HEK293 (cell line): ENCODE data around the gene RBMS1.

Experiments used
- CTCF ChIA-PET: fragments of 350-600 bp; formaldehyde crosslinking; extraction: SDS; loops from one replicate; lab custom pipeline; 2021; ENCODE audit warnings: antibody characterized with exemption; lab: Yijun Ruan, JAX
- POLR2A ChIA-PET: fragments of 300-600 bp; formaldehyde crosslinking; extraction: SDS; loops from one replicate; lab custom pipeline; 2020; ENCODE audit warnings: antibody characterized with exemption, inconsistent platforms; lab: Yijun Ruan, JAX
- H3K27ac ChIP-seq: fragments of 200-500 bp; sonication (Bioruptor generic); 2 replicates; pipeline ENCODE4 v1.5.1; 2014; ENCODE audit warnings: low read depth, low read length, control low read depth, inconsistent platforms; ENCODE audit errors: extremely low read depth
- H3K36me3 ChIP-seq, 2 experiments: fragments of 200-500 bp in 1 of 2; sonication (Bioruptor generic) in 1 of 2; 1 replicate in 1 of 2; 2 replicates in 1 of 2; pipeline ENCODE4 v1.5.1; 2014 to 2017; ENCODE audit warnings: inconsistent platforms in 2 of 2, low read length in 2 of 2; ENCODE audit not compliant: control insufficient read depth in 2 of 2, insufficient read depth in 1 of 2
- H3K4me1 ChIP-seq: fragments of 200-500 bp; sonication (Bioruptor generic); 2 replicates; pipeline ENCODE4 v1.5.1; 2014; ENCODE audit warnings: mild to moderate bottlenecking, low read length, inconsistent platforms; ENCODE audit not compliant: control insufficient read depth, insufficient read depth
- H3K4me3 ChIP-seq: 2 replicates; pipeline ENCODE4 v1.5.1; 2011; ENCODE audit warnings: low read depth, mild to moderate bottlenecking, control low read depth, low read length, moderate library complexity
- H3K9me3 ChIP-seq: fragments of 200-500 bp; sonication (Bioruptor generic); 2 replicates; pipeline ENCODE4 v1.5.1; 2014; ENCODE audit warnings: low read depth, low read length, inconsistent platforms; ENCODE audit not compliant: control insufficient read depth, insufficient read depth
- GLIS2 ChIP-seq: fragments of 450-650 bp; formaldehyde crosslinking; IDR thresholded peaks from 2 replicates; pipeline ENCODE4 v1.5.1; 2016; ENCODE audit warnings: missing biosample characterization, missing genetic modification characterization
- HOXD13 ChIP-seq: sonication (generic); formaldehyde crosslinking; IDR thresholded peaks from 2 replicates; pipeline ENCODE4 v1.8.0; 2022; ENCODE audit warnings: missing genetic modification reagents, borderline replicate concordance
- KLF10 ChIP-seq: fragments of 450-650 bp; IDR thresholded peaks from 2 replicates; pipeline ENCODE4 v1.5.1; 2018; ENCODE audit warnings: missing biosample characterization, mild to moderate bottlenecking, missing genetic modification characterization
- MZF1 ChIP-seq: fragments of 450-650 bp; formaldehyde crosslinking; IDR thresholded peaks from 2 replicates; pipeline ENCODE4 v1.5.1; 2017; ENCODE audit warnings: missing biosample characterization, missing genetic modification characterization, borderline replicate concordance
- SCRT2 ChIP-seq: fragments of 450-650 bp; formaldehyde crosslinking; IDR thresholded peaks from 2 replicates; pipeline ENCODE4 v1.5.1; 2016; ENCODE audit warnings: missing biosample characterization, missing genetic modification characterization
- SP3 ChIP-seq: fragments of 450-650 bp; formaldehyde crosslinking; IDR thresholded peaks from 2 replicates; pipeline ENCODE4 v1.5.1; 2016; ENCODE audit warnings: missing biosample characterization, missing genetic modification characterization
- ZBTB20 ChIP-seq: fragments of 450-650 bp; formaldehyde crosslinking; IDR thresholded peaks from 2 replicates; pipeline ENCODE4 v1.5.1; 2016; ENCODE audit warnings: missing biosample characterization, missing genetic modification characterization
- ZBTB8A ChIP-seq: fragments of 450-650 bp; formaldehyde crosslinking; IDR thresholded peaks from 2 replicates; pipeline ENCODE4 v1.5.1; 2016; ENCODE audit warnings: missing biosample characterization, missing genetic modification characterization
- ZFP37 ChIP-seq: fragments of 450-650 bp; formaldehyde crosslinking; IDR thresholded peaks from 2 replicates; pipeline ENCODE4 v1.5.1; 2016; ENCODE audit warnings: missing biosample characterization, missing genetic modification characterization
- ZNF174 ChIP-seq: fragments of 450-650 bp; formaldehyde crosslinking; IDR thresholded peaks from 2 replicates; pipeline ENCODE4 v1.5.0; 2017; ENCODE audit warnings: missing biosample characterization, mild to moderate bottlenecking, missing genetic modification characterization
- ZNF223 ChIP-seq: fragments of 450-650 bp; formaldehyde crosslinking; IDR thresholded peaks from 2 replicates; pipeline ENCODE4 v1.5.1; 2016; ENCODE audit warnings: missing biosample characterization, missing genetic modification characterization
- ZNF24 ChIP-seq: fragments of 450-650 bp; formaldehyde crosslinking; IDR thresholded peaks from 2 replicates; pipeline ENCODE4 v1.5.1; 2016; ENCODE audit warnings: missing biosample characterization, missing genetic modification characterization
- ZNF248 ChIP-seq: fragments of 450-650 bp; formaldehyde crosslinking; IDR thresholded peaks from 2 replicates; pipeline ENCODE4 v1.5.1; 2017; ENCODE audit warnings: missing biosample characterization, missing genetic modification characterization
- ZNF311 ChIP-seq: fragments of 450-650 bp; formaldehyde crosslinking; IDR thresholded peaks from 2 replicates; pipeline ENCODE4 v1.5.1; 2017; ENCODE audit warnings: missing biosample characterization, missing genetic modification characterization, borderline replicate concordance
- ZNF433 ChIP-seq: fragments of 450-650 bp; formaldehyde crosslinking; IDR thresholded peaks from 2 replicates; pipeline ENCODE4 v1.5.1; 2016; ENCODE audit warnings: missing biosample characterization, missing genetic modification characterization, low read depth
- ZNF707 ChIP-seq: fragments of 450-650 bp; formaldehyde crosslinking; IDR thresholded peaks from 2 replicates; pipeline ENCODE4 v1.5.1; 2016; ENCODE audit warnings: missing biosample characterization, missing genetic modification characterization
- ZNF843 ChIP-seq: fragments of 450-650 bp; formaldehyde crosslinking; IDR thresholded peaks from 2 replicates; pipeline ENCODE4 v1.5.1; 2016; ENCODE audit warnings: missing biosample characterization, missing genetic modification characterization
- ZXDB ChIP-seq: fragments of 450-650 bp; formaldehyde crosslinking; IDR thresholded peaks from 2 replicates; pipeline ENCODE4 v1.5.1; 2016; ENCODE audit warnings: missing biosample characterization, missing genetic modification characterization
- TF ChIP-seq, protein P1 (sequence below): fragments of 450-650 bp; formaldehyde crosslinking; conservative IDR thresholded peaks from 2 replicates; pipeline ENCODE4 v1.5.1; 2016; ENCODE audit warnings: low read depth, missing biosample characterization, missing genetic modification characterization
- TF ChIP-seq, protein P2 (sequence below): fragments of 450-650 bp; formaldehyde crosslinking; IDR thresholded peaks from 2 replicates; pipeline ENCODE4 v1.5.1; 2016; ENCODE audit warnings: missing biosample characterization, missing genetic modification characterization
- TF ChIP-seq, protein P3 (sequence below): fragments of 450-650 bp; formaldehyde crosslinking; IDR thresholded peaks from 2 replicates; pipeline ENCODE4 v1.5.1; 2016; ENCODE audit warnings: missing biosample characterization, missing genetic modification characterization
- TF ChIP-seq, protein P4 (sequence below): fragments of 450-650 bp; formaldehyde crosslinking; IDR thresholded peaks from 2 replicates; pipeline ENCODE4 v1.5.1; 2016; ENCODE audit warnings: missing biosample characterization, missing genetic modification characterization
- TF ChIP-seq, protein P5 (sequence below): sonication (generic); formaldehyde crosslinking; IDR thresholded peaks from 2 replicates; pipeline ENCODE4 v1.8.1; 2022; ENCODE audit warnings: mild to moderate bottlenecking, moderate library complexity, missing genetic modification reagents

RBMS1 gene

DNA sequence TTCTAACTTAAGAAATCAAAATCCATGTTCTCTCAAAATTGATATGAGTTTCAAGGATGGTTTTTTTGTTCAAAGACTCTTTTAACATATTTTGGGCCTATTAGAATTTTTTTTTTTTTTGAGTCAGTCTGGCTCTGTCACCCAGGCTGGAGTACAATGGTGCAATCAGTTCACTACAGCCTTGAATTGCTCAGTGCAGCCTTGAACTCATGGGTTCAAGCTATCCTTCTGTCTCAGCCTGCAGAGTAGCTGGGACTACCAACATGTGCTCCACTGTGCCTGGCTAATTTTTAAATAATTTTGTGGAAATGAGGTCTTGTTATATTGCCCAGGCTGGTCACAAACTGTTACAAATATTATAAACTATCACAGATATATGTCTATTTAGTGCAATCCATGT, 40.6 kb upstream of the RBMS1 start:
- no peaks in the 10 kb centered on the region for H3K36me3 ChIP-seq
- H3K9me3 ChIP-seq = no peaks in the 10 kb centered on the region
- TF ChIP-seq ZXDB (tag by site-specific recombination) (no peak), HOXD13 (no peak), ZNF24 (tag by site-specific recombination) (no peak), ZNF707 (no peak), MZF1 (no peak), SCRT2 (tag by site-specific recombination) (no peak), SP3 (tag by site-specific recombination) (no peak), GLIS2 (tag by site-specific recombination) (no peak), KLF10 (tag by site-specific recombination) (no peak), ZBTB20 (tag by site-specific recombination) (no peak)
- TF ChIP-seq, protein P1, sequence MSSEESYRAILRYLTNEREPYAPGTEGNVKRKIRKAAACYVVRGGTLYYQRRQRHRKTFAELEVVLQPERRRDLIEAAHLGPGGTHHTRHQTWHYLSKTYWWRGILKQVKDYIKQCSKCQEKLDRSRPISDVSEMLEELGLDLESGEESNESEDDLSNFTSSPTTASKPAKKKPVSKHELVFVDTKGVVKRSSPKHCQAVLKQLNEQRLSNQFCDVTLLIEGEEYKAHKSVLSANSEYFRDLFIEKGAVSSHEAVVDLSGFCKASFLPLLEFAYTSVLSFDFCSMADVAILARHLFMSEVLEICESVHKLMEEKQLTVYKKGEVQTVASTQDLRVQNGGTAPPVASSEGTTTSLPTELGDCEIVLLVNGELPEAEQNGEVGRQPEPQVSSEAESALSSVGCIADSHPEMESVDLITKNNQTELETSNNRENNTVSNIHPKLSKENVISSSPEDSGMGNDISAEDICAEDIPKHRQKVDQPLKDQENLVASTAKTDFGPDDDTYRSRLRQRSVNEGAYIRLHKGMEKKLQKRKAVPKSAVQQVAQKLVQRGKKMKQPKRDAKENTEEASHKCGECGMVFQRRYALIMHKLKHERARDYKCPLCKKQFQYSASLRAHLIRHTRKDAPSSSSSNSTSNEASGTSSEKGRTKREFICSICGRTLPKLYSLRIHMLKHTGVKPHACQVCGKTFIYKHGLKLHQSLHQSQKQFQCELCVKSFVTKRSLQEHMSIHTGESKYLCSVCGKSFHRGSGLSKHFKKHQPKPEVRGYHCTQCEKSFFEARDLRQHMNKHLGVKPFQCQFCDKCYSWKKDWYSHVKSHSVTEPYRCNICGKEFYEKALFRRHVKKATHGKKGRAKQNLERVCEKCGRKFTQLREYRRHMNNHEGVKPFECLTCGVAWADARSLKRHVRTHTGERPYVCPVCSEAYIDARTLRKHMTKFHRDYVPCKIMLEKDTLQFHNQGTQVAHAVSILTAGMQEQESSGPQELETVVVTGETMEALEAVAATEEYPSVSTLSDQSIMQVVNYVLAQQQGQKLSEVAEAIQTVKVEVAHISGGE = no peak
- TF ChIP-seq, protein P2, sequence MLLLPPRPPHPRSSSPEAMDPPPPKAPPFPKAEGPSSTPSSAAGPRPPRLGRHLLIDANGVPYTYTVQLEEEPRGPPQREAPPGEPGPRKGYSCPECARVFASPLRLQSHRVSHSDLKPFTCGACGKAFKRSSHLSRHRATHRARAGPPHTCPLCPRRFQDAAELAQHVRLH (tag by site-specific recombination) = no peak
- TF ChIP-seq, protein P3, sequence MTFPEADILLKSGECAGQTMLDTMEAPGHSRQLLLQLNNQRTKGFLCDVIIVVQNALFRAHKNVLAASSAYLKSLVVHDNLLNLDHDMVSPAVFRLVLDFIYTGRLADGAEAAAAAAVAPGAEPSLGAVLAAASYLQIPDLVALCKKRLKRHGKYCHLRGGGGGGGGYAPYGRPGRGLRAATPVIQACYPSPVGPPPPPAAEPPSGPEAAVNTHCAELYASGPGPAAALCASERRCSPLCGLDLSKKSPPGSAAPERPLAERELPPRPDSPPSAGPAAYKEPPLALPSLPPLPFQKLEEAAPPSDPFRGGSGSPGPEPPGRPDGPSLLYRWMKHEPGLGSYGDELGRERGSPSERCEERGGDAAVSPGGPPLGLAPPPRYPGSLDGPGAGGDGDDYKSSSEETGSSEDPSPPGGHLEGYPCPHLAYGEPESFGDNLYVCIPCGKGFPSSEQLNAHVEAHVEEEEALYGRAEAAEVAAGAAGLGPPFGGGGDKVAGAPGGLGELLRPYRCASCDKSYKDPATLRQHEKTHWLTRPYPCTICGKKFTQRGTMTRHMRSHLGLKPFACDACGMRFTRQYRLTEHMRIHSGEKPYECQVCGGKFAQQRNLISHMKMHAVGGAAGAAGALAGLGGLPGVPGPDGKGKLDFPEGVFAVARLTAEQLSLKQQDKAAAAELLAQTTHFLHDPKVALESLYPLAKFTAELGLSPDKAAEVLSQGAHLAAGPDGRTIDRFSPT = no peak
- CTCF ChIA-PET = interaction anchor here (0.6 to 1.2 kb wide), 2 partner anchors 166 to 1743 kb away, joined by 3 read pairs; no protein-coding TSS in a partner anchor
- no peak overlapping the region for H3K27ac ChIP-seq
- POLR2A ChIA-PET = no interaction called here
- no peak overlapping the region for H3K4me3 ChIP-seq
- H3K4me1 ChIP-seq = peaks cover 3% of the 10 kb centered on the region; the same call in 1 of the 2 replicates

DNA sequence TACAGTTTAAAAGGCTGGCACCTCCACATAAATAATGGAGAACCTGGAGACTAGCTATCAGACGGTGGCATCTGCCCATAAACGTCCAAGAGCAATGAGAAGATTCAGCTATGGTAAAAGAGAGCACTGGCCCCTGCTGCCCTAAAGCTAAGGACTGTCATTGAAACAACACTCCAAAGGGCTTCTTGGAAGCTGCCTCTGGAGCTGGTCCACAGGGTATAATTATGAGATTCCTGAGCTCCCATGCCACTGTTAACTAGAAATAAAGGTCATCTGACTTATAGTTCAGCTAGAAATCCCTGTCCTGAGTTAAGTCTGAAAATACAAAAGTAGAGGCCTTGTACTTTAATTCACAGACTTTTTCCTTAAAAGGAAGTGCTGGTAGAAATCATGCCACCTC, 39.9 kb upstream of the RBMS1 start:
- no peak overlapping the region for H3K4me3 ChIP-seq
- no peak for TF ChIP-seq ZNF311
- no peak for TF ChIP-seq ZNF433 (tag by site-specific recombination)
- no peaks in the 10 kb centered on the region for H3K36me3 ChIP-seq
- POLR2A ChIA-PET = no interaction called here
- H3K4me1 ChIP-seq = peaks cover 3% of the 10 kb centered on the region; the same call in 1 of the 2 replicates
- CTCF ChIA-PET = no interaction called here
- H3K27ac ChIP-seq = no peak overlapping the region
- no peaks in the 10 kb centered on the region for H3K9me3 ChIP-seq

DNA sequence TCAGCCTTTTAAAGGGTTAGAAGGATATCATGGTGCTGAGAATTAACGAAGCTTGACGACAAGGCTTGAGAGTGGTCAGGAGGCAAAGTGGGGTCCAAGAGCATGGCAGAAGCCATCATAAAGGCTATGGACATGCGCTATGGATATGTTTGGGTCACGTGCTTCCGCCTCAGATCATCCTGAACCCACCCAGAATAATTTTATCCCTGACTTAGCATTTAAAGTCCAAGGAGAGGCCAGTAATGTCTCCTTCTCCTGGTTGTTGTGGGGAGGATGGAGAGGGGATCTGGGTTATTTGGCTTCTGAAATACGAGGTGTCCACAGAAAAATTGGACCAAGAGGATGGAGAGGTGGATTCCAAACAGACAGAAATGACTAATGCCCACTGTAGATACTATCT, 38.8 kb upstream of the RBMS1 start:
- Histone ChIP-seq H3K27ac (no peak overlapping the region), H3K9me3 (no peaks in the 10 kb centered on the region), H3K4me3 (no peak overlapping the region), H3K36me3 (no peaks in the 10 kb centered on the region), H3K4me1 (peaks cover 3% of the 10 kb centered on the region; the same call in 1 of the 2 replicates)
- POLR2A ChIA-PET = no interaction called here
- CTCF ChIA-PET = no interaction called here
- TF ChIP-seq GLIS2 (tag by site-specific recombination) (no peak), ZNF174 (no peak), ZNF248 (tag by site-specific recombination) (no peak), ZNF433 (tag by site-specific recombination) (no peak), ZNF223 (tag by site-specific recombination) (no peak), ZNF843 (tag by site-specific recombination) (no peak), ZBTB8A (no peak), ZFP37 (tag by site-specific recombination) (no peak)
- TF ChIP-seq, protein P4, sequence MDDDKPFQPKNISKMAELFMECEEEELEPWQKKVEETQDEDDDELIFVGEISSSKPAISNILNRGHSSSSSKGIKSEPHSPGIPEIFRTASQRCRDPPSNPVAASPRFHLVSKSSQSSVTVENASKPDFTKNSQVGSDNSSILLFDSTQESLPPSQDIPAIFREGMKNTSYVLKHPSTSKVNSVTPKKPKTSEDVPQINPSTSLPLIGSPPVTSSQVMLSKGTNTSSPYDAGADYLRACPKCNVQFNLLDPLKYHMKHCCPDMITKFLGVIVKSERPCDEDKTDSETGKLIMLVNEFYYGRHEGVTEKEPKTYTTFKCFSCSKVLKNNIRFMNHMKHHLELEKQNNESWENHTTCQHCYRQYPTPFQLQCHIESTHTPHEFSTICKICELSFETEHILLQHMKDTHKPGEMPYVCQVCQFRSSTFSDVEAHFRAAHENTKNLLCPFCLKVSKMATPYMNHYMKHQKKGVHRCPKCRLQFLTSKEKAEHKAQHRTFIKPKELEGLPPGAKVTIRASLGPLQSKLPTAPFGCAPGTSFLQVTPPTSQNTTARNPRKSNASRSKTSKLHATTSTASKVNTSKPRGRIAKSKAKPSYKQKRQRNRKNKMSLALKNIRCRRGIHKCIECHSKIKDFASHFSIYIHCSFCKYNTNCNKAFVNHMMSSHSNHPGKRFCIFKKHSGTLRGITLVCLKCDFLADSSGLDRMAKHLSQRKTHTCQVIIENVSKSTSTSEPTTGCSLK (tag by site-specific recombination) = no peak
- TF ChIP-seq, protein P5, sequence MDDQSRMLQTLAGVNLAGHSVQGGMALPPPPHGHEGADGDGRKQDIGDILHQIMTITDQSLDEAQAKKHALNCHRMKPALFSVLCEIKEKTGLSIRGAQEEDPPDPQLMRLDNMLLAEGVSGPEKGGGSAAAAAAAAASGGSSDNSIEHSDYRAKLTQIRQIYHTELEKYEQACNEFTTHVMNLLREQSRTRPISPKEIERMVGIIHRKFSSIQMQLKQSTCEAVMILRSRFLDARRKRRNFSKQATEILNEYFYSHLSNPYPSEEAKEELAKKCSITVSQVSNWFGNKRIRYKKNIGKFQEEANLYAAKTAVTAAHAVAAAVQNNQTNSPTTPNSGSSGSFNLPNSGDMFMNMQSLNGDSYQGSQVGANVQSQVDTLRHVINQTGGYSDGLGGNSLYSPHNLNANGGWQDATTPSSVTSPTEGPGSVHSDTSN (CRISPR knock-in tag) = no peak
